ENCODE data around the gene TM4SF4.

DNA sequence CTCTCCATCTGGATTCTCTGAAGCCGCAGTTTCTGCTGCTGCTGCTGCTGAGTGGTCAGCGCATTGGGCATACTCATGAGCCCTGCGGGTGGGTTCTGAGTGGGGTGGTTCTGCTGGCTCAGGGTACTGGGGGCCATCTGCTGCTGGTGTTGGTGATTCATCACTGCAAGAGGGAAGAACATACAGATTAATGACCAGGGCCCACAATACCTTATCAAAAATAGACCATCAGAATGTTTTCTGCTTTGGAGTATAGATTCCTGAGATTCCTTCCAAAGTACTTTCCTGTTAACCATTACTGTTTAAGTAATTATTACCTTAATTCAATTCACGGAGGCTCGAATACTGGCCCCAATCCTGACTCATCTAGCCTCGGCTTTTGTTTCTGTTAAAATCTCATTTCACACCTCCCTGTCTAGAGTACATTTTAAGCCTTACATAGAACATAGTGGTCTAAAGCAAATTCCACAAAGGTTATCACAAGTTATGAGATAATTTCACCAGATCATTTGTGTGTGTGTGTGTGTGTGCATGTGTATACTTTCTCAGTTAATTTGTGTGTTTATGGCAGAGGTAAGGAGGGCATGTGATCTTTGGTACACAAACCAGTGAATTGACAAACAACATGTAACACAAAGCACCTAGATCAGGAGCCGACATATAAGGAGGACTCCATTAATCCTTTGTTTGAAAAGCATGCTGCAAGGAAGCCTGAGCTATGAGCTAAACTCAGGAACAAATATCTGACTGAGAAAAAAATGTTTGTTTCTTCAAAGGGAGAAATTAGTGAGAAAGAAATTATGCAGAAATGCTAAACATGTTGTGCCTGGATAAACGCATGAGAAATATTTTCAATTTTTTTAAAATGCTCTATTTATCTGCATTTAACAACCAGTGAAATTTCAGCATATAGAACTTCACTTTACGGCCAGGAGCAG lies 68.1 kb downstream of the TM4SF4 start:
- TF ChIP-seq, protein P1, sequence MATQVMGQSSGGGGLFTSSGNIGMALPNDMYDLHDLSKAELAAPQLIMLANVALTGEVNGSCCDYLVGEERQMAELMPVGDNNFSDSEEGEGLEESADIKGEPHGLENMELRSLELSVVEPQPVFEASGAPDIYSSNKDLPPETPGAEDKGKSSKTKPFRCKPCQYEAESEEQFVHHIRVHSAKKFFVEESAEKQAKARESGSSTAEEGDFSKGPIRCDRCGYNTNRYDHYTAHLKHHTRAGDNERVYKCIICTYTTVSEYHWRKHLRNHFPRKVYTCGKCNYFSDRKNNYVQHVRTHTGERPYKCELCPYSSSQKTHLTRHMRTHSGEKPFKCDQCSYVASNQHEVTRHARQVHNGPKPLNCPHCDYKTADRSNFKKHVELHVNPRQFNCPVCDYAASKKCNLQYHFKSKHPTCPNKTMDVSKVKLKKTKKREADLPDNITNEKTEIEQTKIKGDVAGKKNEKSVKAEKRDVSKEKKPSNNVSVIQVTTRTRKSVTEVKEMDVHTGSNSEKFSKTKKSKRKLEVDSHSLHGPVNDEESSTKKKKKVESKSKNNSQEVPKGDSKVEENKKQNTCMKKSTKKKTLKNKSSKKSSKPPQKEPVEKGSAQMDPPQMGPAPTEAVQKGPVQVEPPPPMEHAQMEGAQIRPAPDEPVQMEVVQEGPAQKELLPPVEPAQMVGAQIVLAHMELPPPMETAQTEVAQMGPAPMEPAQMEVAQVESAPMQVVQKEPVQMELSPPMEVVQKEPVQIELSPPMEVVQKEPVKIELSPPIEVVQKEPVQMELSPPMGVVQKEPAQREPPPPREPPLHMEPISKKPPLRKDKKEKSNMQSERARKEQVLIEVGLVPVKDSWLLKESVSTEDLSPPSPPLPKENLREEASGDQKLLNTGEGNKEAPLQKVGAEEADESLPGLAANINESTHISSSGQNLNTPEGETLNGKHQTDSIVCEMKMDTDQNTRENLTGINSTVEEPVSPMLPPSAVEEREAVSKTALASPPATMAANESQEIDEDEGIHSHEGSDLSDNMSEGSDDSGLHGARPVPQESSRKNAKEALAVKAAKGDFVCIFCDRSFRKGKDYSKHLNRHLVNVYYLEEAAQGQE (IDR thresholded peaks at IDR 0.05; ENCODE audit: borderline replicate concordance) = no peak
- TF ChIP-seq, protein P2, sequence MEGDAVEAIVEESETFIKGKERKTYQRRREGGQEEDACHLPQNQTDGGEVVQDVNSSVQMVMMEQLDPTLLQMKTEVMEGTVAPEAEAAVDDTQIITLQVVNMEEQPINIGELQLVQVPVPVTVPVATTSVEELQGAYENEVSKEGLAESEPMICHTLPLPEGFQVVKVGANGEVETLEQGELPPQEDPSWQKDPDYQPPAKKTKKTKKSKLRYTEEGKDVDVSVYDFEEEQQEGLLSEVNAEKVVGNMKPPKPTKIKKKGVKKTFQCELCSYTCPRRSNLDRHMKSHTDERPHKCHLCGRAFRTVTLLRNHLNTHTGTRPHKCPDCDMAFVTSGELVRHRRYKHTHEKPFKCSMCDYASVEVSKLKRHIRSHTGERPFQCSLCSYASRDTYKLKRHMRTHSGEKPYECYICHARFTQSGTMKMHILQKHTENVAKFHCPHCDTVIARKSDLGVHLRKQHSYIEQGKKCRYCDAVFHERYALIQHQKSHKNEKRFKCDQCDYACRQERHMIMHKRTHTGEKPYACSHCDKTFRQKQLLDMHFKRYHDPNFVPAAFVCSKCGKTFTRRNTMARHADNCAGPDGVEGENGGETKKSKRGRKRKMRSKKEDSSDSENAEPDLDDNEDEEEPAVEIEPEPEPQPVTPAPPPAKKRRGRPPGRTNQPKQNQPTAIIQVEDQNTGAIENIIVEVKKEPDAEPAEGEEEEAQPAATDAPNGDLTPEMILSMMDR (IDR thresholded peaks at IDR 0.05; ENCODE audit: poor library complexity, severe bottlenecking) = no peak
- no peak for TF ChIP-seq POLR2AphosphoS5 (IDR thresholded peaks at IDR 0.05)

All from neural cell (in vitro differentiated cells).